ENCODE results near the gene OCRL. TPM values are rescaled to one million over a fixed set of nuclear protein-coding genes. Genes with fewer than 3 reads are reported as not detected.

The OCRL gene
- total RNA-seq, 1 donor from 2014 or later: 10.2 TPM

DNA sequence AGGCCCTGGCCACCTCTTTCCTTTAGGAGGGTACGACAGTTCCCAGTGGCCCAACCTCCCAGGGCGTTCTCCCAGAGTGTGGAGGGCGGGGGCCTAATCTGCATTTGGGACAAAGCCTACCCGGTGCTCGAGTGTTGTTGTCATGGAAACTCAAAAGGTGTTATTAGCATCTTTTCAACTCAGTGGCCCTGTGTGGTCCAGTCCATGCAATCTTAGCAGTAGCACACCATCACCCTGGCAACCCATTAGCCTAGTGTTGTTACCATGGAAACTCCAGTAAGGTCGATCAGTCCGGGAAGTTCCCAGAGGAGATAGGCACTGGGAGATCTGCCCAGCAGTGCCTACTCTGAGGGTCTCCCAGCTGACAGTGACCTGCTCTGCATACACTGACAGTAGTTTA is 94.5 kb downstream of the OCRL start:
- no peak overlapping the region for H3K27ac ChIP-seq (replicated peaks)
- no peak overlapping the region for H3K4me3 ChIP-seq
- TF ChIP-seq, protein P1, sequence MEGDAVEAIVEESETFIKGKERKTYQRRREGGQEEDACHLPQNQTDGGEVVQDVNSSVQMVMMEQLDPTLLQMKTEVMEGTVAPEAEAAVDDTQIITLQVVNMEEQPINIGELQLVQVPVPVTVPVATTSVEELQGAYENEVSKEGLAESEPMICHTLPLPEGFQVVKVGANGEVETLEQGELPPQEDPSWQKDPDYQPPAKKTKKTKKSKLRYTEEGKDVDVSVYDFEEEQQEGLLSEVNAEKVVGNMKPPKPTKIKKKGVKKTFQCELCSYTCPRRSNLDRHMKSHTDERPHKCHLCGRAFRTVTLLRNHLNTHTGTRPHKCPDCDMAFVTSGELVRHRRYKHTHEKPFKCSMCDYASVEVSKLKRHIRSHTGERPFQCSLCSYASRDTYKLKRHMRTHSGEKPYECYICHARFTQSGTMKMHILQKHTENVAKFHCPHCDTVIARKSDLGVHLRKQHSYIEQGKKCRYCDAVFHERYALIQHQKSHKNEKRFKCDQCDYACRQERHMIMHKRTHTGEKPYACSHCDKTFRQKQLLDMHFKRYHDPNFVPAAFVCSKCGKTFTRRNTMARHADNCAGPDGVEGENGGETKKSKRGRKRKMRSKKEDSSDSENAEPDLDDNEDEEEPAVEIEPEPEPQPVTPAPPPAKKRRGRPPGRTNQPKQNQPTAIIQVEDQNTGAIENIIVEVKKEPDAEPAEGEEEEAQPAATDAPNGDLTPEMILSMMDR (IDR thresholded peaks at IDR 0.05; ENCODE audit: borderline replicate concordance): no peak
- no peaks in the 10 kb centered on the region for H3K27me3 ChIP-seq (ENCODE audit: low read depth)
- peaks cover 5% of the 10 kb centered on the region for H3K4me1 ChIP-seq
- H3K36me3 ChIP-seq: no peaks in the 10 kb centered on the region
- no peaks in the 10 kb centered on the region for H3K9me3 ChIP-seq (replicated peaks)
- DNase-seq: no peak
- intact Hi-C loops (cut with micrococcal nuclease): no loop called here

DNA sequence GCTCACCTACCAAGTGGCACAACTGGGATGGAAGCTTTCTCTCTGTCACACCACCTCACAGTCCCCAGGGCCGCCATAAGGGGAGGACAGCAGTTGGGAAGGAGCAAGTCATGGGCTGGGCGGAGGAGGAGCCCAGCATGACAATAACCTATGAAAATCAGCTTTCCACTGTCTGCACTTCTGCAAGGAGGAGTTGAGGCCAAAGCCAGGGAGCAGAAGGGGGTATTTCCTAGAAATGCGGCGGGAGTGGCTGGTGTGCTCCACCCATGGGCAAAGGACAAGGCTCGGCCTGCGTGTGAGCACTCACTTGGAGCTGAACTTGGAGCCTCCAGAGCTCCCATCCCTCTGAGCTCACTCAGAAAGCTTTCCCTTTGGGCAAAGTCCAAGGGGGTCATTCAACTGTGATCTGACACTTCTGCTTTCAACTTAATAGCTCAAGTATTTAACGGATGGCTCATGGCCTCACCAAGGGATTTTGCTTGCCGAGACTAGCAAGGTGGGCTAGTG is 96.2 kb downstream of the OCRL start:
- Histone ChIP-seq H3K36me3 (no peaks in the 10 kb centered on the region), H3K4me1 (no peaks in the 10 kb centered on the region), H3K27ac (replicated peaks) (no peak overlapping the region), H3K27me3 (ENCODE audit: low read depth) (no peaks in the 10 kb centered on the region), H3K9me3 (replicated peaks) (no peaks in the 10 kb centered on the region), H3K4me3 (no peak overlapping the region)
- DNase-seq: no peak
- TF ChIP-seq, protein P1 (IDR thresholded peaks at IDR 0.05; ENCODE audit: borderline replicate concordance): no peak
- intact Hi-C loops (cut with micrococcal nuclease): no loop called here

DNA sequence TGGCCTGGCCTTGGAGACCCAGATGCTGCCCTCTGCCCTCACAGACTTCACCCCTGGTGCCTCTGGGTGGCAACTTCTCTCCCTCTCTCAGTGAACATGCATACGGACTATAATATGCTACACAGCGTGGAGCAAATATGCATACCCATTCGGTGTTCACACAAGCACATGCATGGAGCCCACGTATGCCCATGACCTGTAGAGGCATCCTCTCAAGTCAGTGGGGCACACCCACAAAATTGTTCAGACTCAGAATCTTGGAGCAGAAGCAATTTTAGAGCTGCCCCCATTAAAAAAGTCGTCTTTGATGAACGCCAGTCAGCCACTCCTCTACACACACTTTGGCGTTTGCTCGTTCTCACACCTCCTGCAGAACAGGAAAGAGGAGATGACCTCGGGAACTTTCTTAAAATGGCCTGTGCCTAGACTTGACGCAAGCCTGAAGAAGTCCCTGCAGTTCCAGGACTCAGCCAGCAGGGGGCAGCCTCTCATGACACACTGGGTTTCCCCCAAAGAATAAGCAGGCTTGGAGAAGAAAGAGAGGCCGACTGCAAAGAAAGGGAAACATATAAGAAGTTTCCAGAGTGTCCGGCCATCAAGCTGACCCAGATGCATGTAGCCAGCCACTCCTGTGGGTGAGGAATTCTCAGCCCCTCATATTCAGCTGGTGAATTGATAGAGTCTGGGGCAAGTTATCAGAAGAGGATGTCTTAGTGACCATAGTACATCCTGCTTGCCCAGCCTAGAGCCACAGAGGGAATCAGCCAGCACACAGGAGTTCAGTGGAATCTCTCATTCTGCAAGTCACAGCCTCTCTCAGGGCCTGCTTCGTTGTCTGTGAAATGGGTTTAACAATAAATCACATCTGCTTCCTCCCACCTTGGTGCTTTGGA is 97.4 kb downstream of the OCRL start:
- DNase-seq: peak; percentile 64

DNA sequence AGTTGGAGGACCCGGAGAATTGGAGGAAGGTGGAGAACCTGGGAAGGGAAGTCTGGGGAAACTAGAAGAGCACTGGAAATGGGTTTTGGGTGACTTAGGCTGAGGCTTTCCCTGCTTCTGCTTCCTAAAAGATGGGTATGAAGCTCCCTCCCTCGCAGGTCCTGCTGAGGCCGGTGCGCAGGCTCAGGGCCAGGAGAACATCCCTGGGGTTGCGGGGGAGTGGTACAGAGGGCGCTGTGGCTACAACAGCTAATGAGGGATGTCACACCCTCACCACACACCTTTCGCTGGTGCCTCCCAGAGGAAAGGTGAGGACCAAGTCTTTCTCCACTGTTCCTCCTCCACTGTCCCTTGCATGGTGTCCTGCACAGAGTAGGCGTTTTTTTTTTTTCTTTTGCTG is 98.9 kb downstream of the OCRL start:
- Histone ChIP-seq H3K27me3 (ENCODE audit: low read depth) (no peaks in the 10 kb centered on the region), H3K4me1 (no peaks in the 10 kb centered on the region), H3K9me3 (replicated peaks) (no peaks in the 10 kb centered on the region), H3K27ac (replicated peaks) (no peak overlapping the region), H3K4me3 (no peak overlapping the region), H3K36me3 (no peaks in the 10 kb centered on the region)
- TF ChIP-seq, protein P1 (IDR thresholded peaks at IDR 0.05; ENCODE audit: borderline replicate concordance): no peak
- DNase-seq: no peak
- intact Hi-C loops (cut with micrococcal nuclease): no loop called here

More for the DNA sequence above, 97.4 kb downstream of the OCRL start:
- Histone ChIP-seq H3K36me3 (no peaks in the 10 kb centered on the region), H3K27ac (replicated peaks) (no peak overlapping the region), H3K9me3 (replicated peaks) (no peaks in the 10 kb centered on the region), H3K4me1 (no peaks in the 10 kb centered on the region), H3K27me3 (ENCODE audit: low read depth) (no peaks in the 10 kb centered on the region), H3K4me3 (no peak overlapping the region)
- TF ChIP-seq, protein P1 (IDR thresholded peaks at IDR 0.05; ENCODE audit: borderline replicate concordance): peak; percentile 88
- intact Hi-C loops (cut with micrococcal nuclease): no loop called here

DNA sequence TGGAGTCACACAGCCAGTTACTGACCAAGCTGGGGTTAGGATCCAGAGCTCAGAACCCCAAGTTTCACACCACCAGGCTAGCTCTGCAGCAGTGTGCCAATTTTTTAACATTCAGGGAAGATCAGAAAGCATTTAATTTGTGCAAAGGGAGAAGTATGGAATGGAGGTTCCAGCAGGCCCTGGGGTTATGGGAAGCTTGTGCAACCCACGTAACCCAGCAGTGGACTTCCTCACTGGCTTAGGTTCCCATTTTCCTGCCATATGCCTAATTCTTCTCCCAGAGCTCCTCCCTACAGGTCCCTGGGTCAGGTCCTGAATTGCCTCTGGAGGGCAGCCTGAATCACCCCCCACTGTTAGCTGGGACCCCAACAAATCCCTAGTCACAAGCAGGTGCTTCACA is 100.7 kb downstream of the OCRL start:
- H3K27me3 ChIP-seq (ENCODE audit: low read depth): no peaks in the 10 kb centered on the region
- DNase-seq: no peak
- no peaks in the 10 kb centered on the region for H3K9me3 ChIP-seq (replicated peaks)
- H3K4me3 ChIP-seq: no peak overlapping the region
- H3K36me3 ChIP-seq: no peaks in the 10 kb centered on the region
- intact Hi-C loops (cut with micrococcal nuclease): no loop called here
- TF ChIP-seq, protein P1 (IDR thresholded peaks at IDR 0.05; ENCODE audit: borderline replicate concordance): no peak
- no peak overlapping the region for H3K27ac ChIP-seq (replicated peaks)
- no peaks in the 10 kb centered on the region for H3K4me1 ChIP-seq

Measured in left ventricle myocardium inferior (tissue), 1 donor.